IPS-18a (cell line): Measurements from ENCODE around the gene CYP1B1.

Source experiments
- H3K27ac ChIP-seq: one replicate; pipeline ENCODE4 v1.5.1; 2013; ENCODE audit warnings: low read length
- H3K27me3 ChIP-seq: one replicate; pipeline ENCODE4 v1.6.1; 2013; ENCODE audit warnings: mild to moderate bottlenecking, low read length; ENCODE audit not compliant: control insufficient read depth, insufficient read depth
- H3K36me3 ChIP-seq: one replicate; pipeline ENCODE4 v1.6.1; 2013; ENCODE audit warnings: low read depth, low read length; ENCODE audit not compliant: control insufficient read depth
- H3K4me1 ChIP-seq: one replicate; pipeline ENCODE4 v1.6.1; 2013; ENCODE audit warnings: low read depth, low read length; ENCODE audit not compliant: control insufficient read depth
- H3K4me3 ChIP-seq: one replicate; pipeline ENCODE4 v1.5.1; 2013; ENCODE audit warnings: low read length
- H3K9ac ChIP-seq: one replicate; pipeline ENCODE4 v1.6.1; 2013; ENCODE audit warnings: mild to moderate bottlenecking, low read length, moderate library complexity
- H3K9me3 ChIP-seq: one replicate; pipeline ENCODE4 v1.6.1; 2013; ENCODE audit warnings: low read depth, low read length; ENCODE audit not compliant: control insufficient read depth

Gene CYP1B1

DNA sequence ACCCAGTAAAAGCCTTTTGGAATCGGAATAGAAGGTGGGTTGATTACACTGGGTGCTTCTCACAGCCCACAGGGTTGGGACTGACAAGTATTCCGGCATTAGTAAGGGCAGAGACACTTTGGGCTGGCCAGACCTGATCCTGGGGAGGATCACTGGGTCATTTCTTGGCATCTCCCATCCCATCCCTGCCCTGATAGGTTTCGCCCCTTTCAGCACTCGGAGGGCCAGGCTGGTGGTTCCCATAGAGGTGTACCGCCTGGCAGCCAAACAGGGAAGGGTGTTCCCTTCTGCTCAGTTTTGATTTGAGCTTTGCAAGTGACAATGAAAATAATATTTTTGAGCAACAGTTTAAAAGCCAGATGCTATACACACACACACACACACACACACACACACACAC is 37.3 kb downstream of the CYP1B1 start:
- H3K36me3 ChIP-seq = no peaks in the 10 kb centered on the region
- H3K9me3 ChIP-seq = no peaks in the 10 kb centered on the region
- H3K4me1 ChIP-seq = peaks cover 3% of the 10 kb centered on the region
- peak overlapping the region; percentile 25 for H3K9ac ChIP-seq
- H3K27ac ChIP-seq = no peak overlapping the region
- peaks cover 14% of the 10 kb centered on the region for H3K27me3 ChIP-seq
- peak overlapping the region; percentile 33 for H3K4me3 ChIP-seq

GRCh38 chr2:38037757-38038621 is 38.0 kb downstream of the CYP1B1 start:
- Histone ChIP-seq H3K27me3 (peaks cover 14% of the 10 kb centered on the region), H3K36me3 (no peaks in the 10 kb centered on the region), H3K4me3 (peak overlapping the region; percentile 33), H3K9me3 (no peaks in the 10 kb centered on the region), H3K27ac (no peak overlapping the region), H3K4me1 (peaks cover 3% of the 10 kb centered on the region), H3K9ac (peak overlapping the region; percentile 25)

- H3K4me3 ChIP-seq = no peak overlapping the region
- no peak overlapping the region for H3K9ac ChIP-seq
- H3K9me3 ChIP-seq = no peaks in the 10 kb centered on the region
- no peak overlapping the region for H3K27ac ChIP-seq
- no peaks in the 10 kb centered on the region for H3K36me3 ChIP-seq
- H3K27me3 ChIP-seq = peaks cover 14% of the 10 kb centered on the region
- peaks cover 3% of the 10 kb centered on the region for H3K4me1 ChIP-seq
These were observed 38.6 kb downstream of the CYP1B1 start for GRCh38 chr2:38037325-38037724.

DNA sequence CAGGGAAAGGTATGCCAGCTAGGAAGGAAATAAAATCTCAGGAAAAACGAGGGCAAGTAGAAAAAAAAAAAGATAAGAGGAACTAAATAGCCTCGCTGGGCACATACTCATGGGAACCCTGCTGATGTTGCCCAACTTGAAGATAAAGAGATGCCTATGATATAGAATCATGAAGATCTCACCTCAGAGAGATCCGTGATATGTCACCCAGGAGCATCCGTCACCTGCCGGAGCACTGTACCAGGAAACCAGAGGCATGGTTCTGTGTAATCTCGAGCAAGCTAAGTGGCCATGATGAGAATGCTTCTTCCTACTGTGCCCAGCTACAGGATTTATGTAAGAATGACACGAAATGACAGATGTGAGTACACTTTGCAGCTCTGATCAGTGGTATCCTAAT is 40.0 kb downstream of the CYP1B1 start:
- peaks cover 14% of the 10 kb centered on the region for H3K27me3 ChIP-seq
- H3K36me3 ChIP-seq = no peaks in the 10 kb centered on the region
- H3K27ac ChIP-seq = no peak overlapping the region
- no peak overlapping the region for H3K4me3 ChIP-seq
- H3K4me1 ChIP-seq = peaks cover 3% of the 10 kb centered on the region
- H3K9ac ChIP-seq = no peak overlapping the region
- no peaks in the 10 kb centered on the region for H3K9me3 ChIP-seq

GRCh38 chr2:38033646-38034045 is 42.3 kb downstream of the CYP1B1 start:
- Histone ChIP-seq H3K27me3 (peaks cover 10% of the 10 kb centered on the region), H3K27ac (no peak overlapping the region), H3K9me3 (no peaks in the 10 kb centered on the region), H3K36me3 (no peaks in the 10 kb centered on the region), H3K4me3 (no peak overlapping the region), H3K4me1 (peaks cover 3% of the 10 kb centered on the region), H3K9ac (no peak overlapping the region)

GRCh38 chr2:38032946-38033345 is 43.0 kb downstream of the CYP1B1 start:
- H3K27ac ChIP-seq = no peak overlapping the region
- peaks cover 10% of the 10 kb centered on the region for H3K27me3 ChIP-seq
- H3K4me1 ChIP-seq = peaks cover 3% of the 10 kb centered on the region
- H3K36me3 ChIP-seq = no peaks in the 10 kb centered on the region
- H3K9me3 ChIP-seq = no peaks in the 10 kb centered on the region
- no peak overlapping the region for H3K4me3 ChIP-seq
- no peak overlapping the region for H3K9ac ChIP-seq

GRCh38 chr2:38030635-38031355 is 45.2 kb downstream of the CYP1B1 start:
- Histone ChIP-seq H3K4me3 (no peak overlapping the region), H3K9me3 (no peaks in the 10 kb centered on the region), H3K36me3 (no peaks in the 10 kb centered on the region), H3K27ac (no peak overlapping the region), H3K27me3 (no peaks in the 10 kb centered on the region), H3K9ac (no peak overlapping the region), H3K4me1 (no peaks in the 10 kb centered on the region)

DNA sequence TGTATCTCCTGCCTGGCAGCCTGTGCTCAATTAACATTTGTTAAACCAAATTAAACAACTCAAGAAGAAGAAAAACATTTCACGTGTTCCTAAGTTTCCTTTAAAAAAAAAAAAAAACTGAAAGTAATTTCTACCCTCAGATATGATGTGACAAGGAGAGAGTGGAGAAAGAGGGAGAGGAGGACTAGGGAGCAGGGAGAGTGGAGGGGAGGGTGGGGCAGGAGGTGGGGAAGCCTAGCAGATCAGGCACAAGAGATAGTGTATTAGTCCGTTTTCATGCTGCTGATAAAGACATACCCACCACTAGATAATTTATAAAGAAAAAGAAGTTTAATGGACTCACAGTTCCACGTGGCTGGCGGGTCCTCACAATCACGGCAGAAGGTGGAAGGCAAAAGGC is 46.4 kb downstream of the CYP1B1 start:
- Histone ChIP-seq H3K9me3 (no peaks in the 10 kb centered on the region), H3K27ac (no peak overlapping the region), H3K27me3 (no peaks in the 10 kb centered on the region), H3K4me3 (no peak overlapping the region), H3K4me1 (no peaks in the 10 kb centered on the region), H3K36me3 (no peaks in the 10 kb centered on the region), H3K9ac (no peak overlapping the region)

GRCh38 chr2:38028829-38029228 is 47.1 kb downstream of the CYP1B1 start:
- H3K4me1 ChIP-seq = no peaks in the 10 kb centered on the region
- H3K9ac ChIP-seq = no peak overlapping the region
- H3K27ac ChIP-seq = no peak overlapping the region
- H3K9me3 ChIP-seq = no peaks in the 10 kb centered on the region
- H3K36me3 ChIP-seq = no peaks in the 10 kb centered on the region
- no peak overlapping the region for H3K4me3 ChIP-seq
- no peaks in the 10 kb centered on the region for H3K27me3 ChIP-seq

- Histone ChIP-seq H3K27me3 (no peaks in the 10 kb centered on the region), H3K4me3 (no peak overlapping the region), H3K9me3 (no peaks in the 10 kb centered on the region), H3K27ac (no peak overlapping the region), H3K4me1 (no peaks in the 10 kb centered on the region), H3K36me3 (no peaks in the 10 kb centered on the region), H3K9ac (no peak overlapping the region)
These were observed 49.1 kb downstream of the CYP1B1 start for GRCh38 chr2:38026846-38027245.

DNA sequence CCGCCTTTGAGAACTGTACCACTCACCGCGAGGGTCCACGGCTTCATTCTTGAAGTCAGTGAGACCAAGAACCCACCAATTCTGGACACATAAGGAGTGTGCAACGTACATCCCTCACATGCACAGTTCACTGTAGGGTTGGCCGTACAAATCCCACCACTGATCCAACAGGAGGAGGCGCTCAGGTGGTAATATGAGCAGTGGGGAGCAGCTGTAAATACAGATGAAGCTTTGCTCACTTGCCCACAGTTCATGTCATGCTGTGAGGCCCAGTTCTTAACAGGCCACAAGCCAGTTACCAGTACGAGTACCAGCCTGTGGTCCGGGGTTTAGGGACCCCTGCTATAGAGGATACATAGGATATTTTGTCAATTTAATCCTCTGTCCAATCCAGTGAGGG is 54.4 kb downstream of the CYP1B1 start:
- Histone ChIP-seq H3K36me3 (no peaks in the 10 kb centered on the region), H3K4me3 (no peak overlapping the region), H3K27ac (no peak overlapping the region)

More for the DNA sequence above, 54.4 kb downstream of the CYP1B1 start:
- no peaks in the 10 kb centered on the region for H3K27me3 ChIP-seq
- no peaks in the 10 kb centered on the region for H3K9me3 ChIP-seq
- no peak overlapping the region for H3K9ac ChIP-seq
- H3K4me1 ChIP-seq = no peaks in the 10 kb centered on the region
